ENCODE results near the gene CST9. TPM values are rescaled to one million over a fixed set of nuclear protein-coding genes. Genes with fewer than 3 reads are reported as not detected.

Gene CST9
- total and polyA plus RNA-seq, 2 of the 8 experiments (the other 6 are each of a cell fraction or from before 2014, with no cell fraction given) = 0.05 to 0.19 TPM

DNA sequence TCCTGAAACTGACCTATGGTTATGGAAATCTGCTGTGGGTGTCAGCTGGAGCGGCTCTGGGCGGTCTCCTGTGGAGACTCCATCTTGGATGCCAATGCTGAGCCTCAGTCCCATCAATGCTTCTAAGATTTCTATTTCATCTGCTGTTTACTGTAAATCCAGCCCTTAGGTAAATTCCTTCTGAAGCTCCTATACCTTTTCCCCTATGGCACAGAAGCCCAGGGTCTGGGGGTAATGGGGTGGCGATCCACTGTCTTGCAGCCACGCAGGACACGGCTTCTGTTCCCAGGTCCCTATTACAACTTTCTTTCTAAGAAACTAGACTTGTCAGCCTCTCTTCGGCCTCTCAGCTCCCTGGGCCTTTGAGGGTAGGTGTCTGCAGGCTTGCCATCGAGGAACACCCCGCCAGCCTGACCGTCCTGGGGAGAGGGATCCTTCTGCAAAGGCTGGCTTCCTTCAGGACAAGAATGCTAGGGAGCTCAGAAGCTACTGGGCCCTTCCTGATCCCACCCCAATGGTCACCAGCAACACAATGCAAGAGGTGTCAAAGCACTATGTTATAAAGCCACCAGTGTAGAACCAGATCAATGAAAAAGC is 25.6 kb upstream of the CST9 start:
- Histone ChIP-seq H3K27ac (ENCODE audit: low read depth, low read length) (no peak overlapping the region), H3K9me3 (ENCODE audit: insufficient read depth in 2 of 2, low read depth in 1 of 2, low read length in 1 of 2) (no peaks in the 10 kb centered on the region), H3K27me3 (replicated peaks in 1 of 4; ENCODE audit: control insufficient read depth in 3 of 4, extremely low read depth in 1 of 4, insufficient read depth in 3 of 4, low read length in 3 of 4) (peaks cover 0 to under 1% (median under 1%) of the 10 kb centered on the region in 4 experiments; a peak in 2 of 7 replicates), H3K18ac (ENCODE audit: extremely low read depth, low read length) (no peak overlapping the region), H3K14ac (ENCODE audit: insufficient read length) (no peak overlapping the region), H2BK12ac (ENCODE audit: low read depth, low read length) (no peak overlapping the region), H4K20me1 (replicated peaks in 1 of 2; ENCODE audit: control insufficient read depth in 1 of 2, insufficient read depth in 2 of 2, low read length in 2 of 2) (peaks cover 0 to 6% of the 10 kb centered on the region in 2 experiments), H3K9ac (replicated peaks in 1 of 4; ENCODE audit: extremely low read depth in 1 of 4, low read depth in 3 of 4, low read length in 3 of 4) (no peak overlapping the region), H3K79me2 (ENCODE audit: control insufficient read depth in 1 of 2, insufficient read depth in 2 of 2, low read length in 2 of 2) (no peaks in the 10 kb centered on the region), H2BK15ac (ENCODE audit: low read length) (no peak overlapping the region), H3K4me1 (replicated peaks in 1 of 4; ENCODE audit: control insufficient read depth in 3 of 4, insufficient read depth in 4 of 4, low read length in 3 of 4) (peaks cover 0 to 5% (median 2%) of the 10 kb centered on the region in 4 experiments; a peak in 2 of 7 replicates), H2BK120ac (replicated peaks; ENCODE audit: low read depth, low read length) (no peak overlapping the region), H3K23me2 (ENCODE audit: low read depth, low read length) (no peaks in the 10 kb centered on the region; the same call in 1 of the 2 replicates), H3K23ac (ENCODE audit: insufficient read length) (no peak overlapping the region), H4K8ac (ENCODE audit: extremely low read depth, insufficient read depth, low read length) (no peak overlapping the region), H2AFZ (ENCODE audit: low read length) (no peak overlapping the region), H3K36me3 (ENCODE audit: control insufficient read depth in 2 of 4, insufficient read depth in 4 of 4, low read length in 3 of 4) (no peaks in the 10 kb centered on the region; a peak in 1 of 8 replicates), H2BK5ac (ENCODE audit: low read depth, low read length) (no peak overlapping the region), H3K4me2 (ENCODE audit: insufficient read depth in 1 of 2, low read depth in 2 of 2, low read length in 2 of 2) (no peak overlapping the region), H2BK20ac (ENCODE audit: low read length) (no peak overlapping the region), H4K5ac (ENCODE audit: insufficient read length, low read depth, low read length) (no peak overlapping the region), H4K91ac (replicated peaks; ENCODE audit: insufficient read length, low read length) (no peak overlapping the region), H3K79me1 (ENCODE audit: low read depth, low read length) (no peaks in the 10 kb centered on the region; the same call in 1 of the 2 replicates), H3K4me3 (ENCODE audit: extremely low read depth in 1 of 4, insufficient read depth in 2 of 4, low read depth in 3 of 4, low read length in 4 of 4) (no peak overlapping the region), H3K56ac (replicated peaks; ENCODE audit: insufficient read length, low read depth, low read length) (no peak overlapping the region), H3K4ac (replicated peaks; ENCODE audit: insufficient read length, low read depth, low read length) (no peak overlapping the region), H2AK5ac (ENCODE audit: low read depth, low read length) (no peak overlapping the region)
- FAIRE-seq (no peak), DNase-seq (ENCODE audit: low read depth in 1 of 2, low spot score in 2 of 2) (no peak)
- WGBS, 2 experiments (ENCODE audit: extremely low coverage in 1 of 2, insufficient coverage in 1 of 2, insufficient read length in 1 of 2, insufficient replicate concordance in 2 of 2, low coverage in 1 of 2, low lambda C conversion rate in 2 of 2, missing lambda C conversion rate in 1 of 2) = 92% methylated on average over 9 of the region's 9 CpGs; no CpG with 5 or more reads in 1 of the 2 experiments
- POLR2A ChIA-PET (ENCODE audit: partially characterized antibody) = no interaction called here
- CTCF ChIA-PET (ENCODE audit: partially characterized antibody) = interaction anchor here (0.9 kb wide), 1 partner anchor 186 kb away, joined by 3 read pairs; no protein-coding TSS in a partner anchor
- no peak for TF ChIP-seq CTBP2 (IDR thresholded peaks at IDR 0.05; ENCODE audit: borderline replicate concordance, insufficient read depth, insufficient read length, low read length)
- TF ChIP-seq HDAC6 (IDR thresholded peaks at IDR 0.05; ENCODE audit: low read depth, low read length) = no peak
- no peak for TF ChIP-seq CHD1 (IDR thresholded peaks at IDR 0.05; ENCODE audit: low read depth, low read length)
- TF ChIP-seq KDM5A (IDR thresholded peaks at IDR 0.05; ENCODE audit: low read length) = no peak
- TF ChIP-seq RNF2 (IDR thresholded peaks at IDR 0.05; ENCODE audit: borderline replicate concordance, low read depth, low read length, missing control alignments, poor library complexity, severe bottlenecking) = no peak
- TF ChIP-seq SIX5 (IDR thresholded peaks at IDR 0.05; ENCODE audit: low read depth, low read length) = no peak
- TF ChIP-seq HDAC2 (IDR thresholded peaks at IDR 0.05; ENCODE audit: borderline replicate concordance in 1 of 2, low read depth in 2 of 2, low read length in 2 of 2) = no peak
- no peak for TF ChIP-seq SRF (IDR thresholded peaks at IDR 0.05; ENCODE audit: low read depth, low read length)
- no peak for TF ChIP-seq RBBP5 (IDR thresholded peaks at IDR 0.05; ENCODE audit: borderline replicate concordance, low read depth, low read length)
- no peak for TF ChIP-seq KDM4A (IDR thresholded peaks at IDR 0.05; ENCODE audit: low read depth, low read length, severe bottlenecking)
- TF ChIP-seq BRCA1 (IDR thresholded peaks at IDR 0.05; ENCODE audit: low read depth, low read length) = no peak
- no peak for TF ChIP-seq SIN3A (conservative IDR thresholded peaks at IDR 0.05 in 1 of 2, IDR thresholded peaks at IDR 0.05 in 1 of 2; ENCODE audit: low read depth in 1 of 2, low read length in 2 of 2)
